ENCODE measurements around the gene PSEN1. TPM values are rescaled to one million over a fixed set of nuclear protein-coding genes. Genes with fewer than 3 reads are reported as not detected.

Gene PSEN1
- total RNA-seq, 4 donors from 2014 or later, result 39.6 to 77.6 (median 47.4) TPM

DNA sequence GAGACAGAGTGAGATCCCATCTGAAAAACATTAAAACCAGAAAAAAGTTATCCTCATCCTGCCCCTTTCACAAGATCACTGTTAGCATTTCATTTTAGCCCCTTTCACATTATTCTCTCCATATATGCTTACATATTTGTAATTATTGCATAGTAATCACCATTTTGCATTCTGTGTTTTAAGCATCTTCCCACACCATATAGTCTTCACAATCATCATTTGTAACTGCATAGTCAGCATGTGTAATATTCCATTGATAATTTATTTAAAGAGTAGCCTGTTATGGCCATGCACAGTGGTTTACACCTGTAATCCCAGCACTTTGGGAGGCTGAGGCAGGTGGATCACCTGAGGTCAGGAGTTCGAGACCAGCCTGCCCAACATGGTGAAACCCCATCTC, 112.8 kb downstream of the PSEN1 start:
- H3K4me3 ChIP-seq, result no peak overlapping the region
- peaks cover 0 to 32% (median 11%) of the 10 kb centered on the region in 4 donors for H3K4me1 ChIP-seq
- no peak for DNase-seq (ENCODE audit: low spot score in 2 of 2)
- whole genome bisulfite sequencing, 2 donors, result 94 to 100% methylated on average over 1 of the region's 1 CpG
- TF ChIP-seq POLR2A (IDR thresholded peaks at IDR 0.05) (no peak), EP300 (IDR thresholded peaks at IDR 0.05) (no peak)
- TF ChIP-seq, protein P1, sequence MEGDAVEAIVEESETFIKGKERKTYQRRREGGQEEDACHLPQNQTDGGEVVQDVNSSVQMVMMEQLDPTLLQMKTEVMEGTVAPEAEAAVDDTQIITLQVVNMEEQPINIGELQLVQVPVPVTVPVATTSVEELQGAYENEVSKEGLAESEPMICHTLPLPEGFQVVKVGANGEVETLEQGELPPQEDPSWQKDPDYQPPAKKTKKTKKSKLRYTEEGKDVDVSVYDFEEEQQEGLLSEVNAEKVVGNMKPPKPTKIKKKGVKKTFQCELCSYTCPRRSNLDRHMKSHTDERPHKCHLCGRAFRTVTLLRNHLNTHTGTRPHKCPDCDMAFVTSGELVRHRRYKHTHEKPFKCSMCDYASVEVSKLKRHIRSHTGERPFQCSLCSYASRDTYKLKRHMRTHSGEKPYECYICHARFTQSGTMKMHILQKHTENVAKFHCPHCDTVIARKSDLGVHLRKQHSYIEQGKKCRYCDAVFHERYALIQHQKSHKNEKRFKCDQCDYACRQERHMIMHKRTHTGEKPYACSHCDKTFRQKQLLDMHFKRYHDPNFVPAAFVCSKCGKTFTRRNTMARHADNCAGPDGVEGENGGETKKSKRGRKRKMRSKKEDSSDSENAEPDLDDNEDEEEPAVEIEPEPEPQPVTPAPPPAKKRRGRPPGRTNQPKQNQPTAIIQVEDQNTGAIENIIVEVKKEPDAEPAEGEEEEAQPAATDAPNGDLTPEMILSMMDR (IDR thresholded peaks at IDR 0.05), result no peak
- no peak overlapping the region for H3K27ac ChIP-seq
- H3K27me3 ChIP-seq, result no peaks in the 10 kb centered on the region
- H3K36me3 ChIP-seq, result peaks cover 0 to 45% (median 0%) of the 10 kb centered on the region in 3 donors
- no peaks in the 10 kb centered on the region for H3K9me3 ChIP-seq

- WGBS, 2 donors, result 88 to 89% methylated on average over 11 to 13 of the region's 13 CpGs
- Histone ChIP-seq H3K4me1 (peaks cover 0 to 25% (median 8%) of the 10 kb centered on the region in 4 donors), H3K9me3 (no peaks in the 10 kb centered on the region), H3K27me3 (no peaks in the 10 kb centered on the region), H3K36me3 (peaks cover 0 to 52% (median 0%) of the 10 kb centered on the region in 3 donors), H3K4me3 (no peak overlapping the region), H3K27ac (no peak overlapping the region)
- TF ChIP-seq, protein P1 (IDR thresholded peaks at IDR 0.05), result no peak
- no peak for TF ChIP-seq POLR2A (IDR thresholded peaks at IDR 0.05)
- no peak for TF ChIP-seq EP300 (IDR thresholded peaks at IDR 0.05)
- no peak for DNase-seq (ENCODE audit: low spot score in 2 of 2)
Measured at GRCh38 chr14:73249564-73250316, 113.4 kb downstream of the PSEN1 start.

DNA sequence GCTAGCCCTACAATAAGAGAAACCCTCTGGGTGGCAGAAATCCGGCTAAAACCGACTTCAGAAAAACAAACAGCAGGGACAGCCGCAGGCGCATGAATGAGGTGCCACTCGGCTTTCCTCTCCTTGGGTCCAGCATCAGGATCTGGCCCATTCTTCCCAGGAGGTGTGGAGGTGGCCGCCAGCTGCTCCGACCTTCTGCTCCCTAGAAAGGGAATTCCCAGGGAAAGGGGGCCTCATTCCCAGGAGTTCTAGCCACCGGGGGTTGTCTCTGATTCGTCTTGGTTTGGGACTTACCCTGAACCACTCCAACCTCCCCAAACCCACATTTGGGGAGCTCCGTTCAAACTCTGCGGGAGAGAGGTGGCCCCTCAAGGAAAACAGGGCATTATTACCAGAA, 114.0 kb downstream of the PSEN1 start:
- H3K4me3 ChIP-seq, result no peak overlapping the region
- TF ChIP-seq EP300 (IDR thresholded peaks at IDR 0.05), result no peak
- no peak for TF ChIP-seq POLR2A (IDR thresholded peaks at IDR 0.05)
- TF ChIP-seq, protein P1 (IDR thresholded peaks at IDR 0.05), result no peak
- no peak for DNase-seq (ENCODE audit: low spot score in 2 of 2)
- H3K4me1 ChIP-seq, result peaks cover 0 to 20% (median 6%) of the 10 kb centered on the region in 4 donors
- H3K36me3 ChIP-seq, result peaks cover 0 to 57% (median 0%) of the 10 kb centered on the region in 3 donors
- no peaks in the 10 kb centered on the region for H3K27me3 ChIP-seq
- H3K9me3 ChIP-seq, result no peaks in the 10 kb centered on the region
- 85 to 93% methylated on average over 10 to 11 of the region's 11 CpGs for WGBS, 2 donors
- no peak overlapping the region for H3K27ac ChIP-seq

DNA sequence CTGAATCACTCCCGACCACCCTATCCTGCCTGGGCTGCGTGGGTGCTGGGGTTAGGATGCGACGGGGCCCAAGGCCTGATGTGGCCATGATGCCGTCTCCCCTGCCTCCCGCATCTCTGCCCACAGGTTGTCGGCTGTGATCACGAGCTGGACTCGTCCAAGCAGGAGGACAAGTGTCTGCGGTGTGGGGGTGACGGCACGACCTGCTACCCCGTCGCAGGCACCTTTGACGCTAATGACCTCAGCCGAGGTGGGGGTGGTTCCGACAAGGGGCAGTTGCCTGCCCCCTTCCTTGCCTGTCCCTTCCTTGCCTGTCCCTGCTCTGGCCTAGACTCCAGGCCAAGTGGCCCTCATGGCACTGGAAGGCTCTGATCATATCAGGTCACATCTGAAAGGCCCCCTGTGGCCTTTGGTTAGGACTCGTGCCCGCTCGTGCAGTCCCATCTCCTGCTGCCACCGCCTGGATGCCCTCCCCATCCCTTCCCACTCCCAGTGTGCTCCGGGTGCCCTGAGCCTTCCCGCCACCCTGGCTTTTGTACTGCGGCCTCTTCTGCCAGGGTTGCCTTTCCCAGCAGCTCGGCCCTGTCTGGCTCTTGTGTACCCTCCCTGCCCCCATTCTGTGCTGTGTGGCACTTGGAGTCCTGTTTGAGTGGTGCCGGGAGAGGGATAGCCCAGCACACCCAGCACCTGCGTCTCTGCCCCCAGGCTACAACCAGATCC, 114.6 kb downstream of the PSEN1 start:
- TF ChIP-seq EP300 (IDR thresholded peaks at IDR 0.05) (no peak), POLR2A (IDR thresholded peaks at IDR 0.05) (no peak)
- TF ChIP-seq, protein P1 (IDR thresholded peaks at IDR 0.05), result no peak
- H3K27me3 ChIP-seq, result no peaks in the 10 kb centered on the region
- H3K4me1 ChIP-seq, result peaks cover 0 to 13% (median 3%) of the 10 kb centered on the region in 4 donors
- WGBS, 2 donors, result 88 to 91% methylated on average over 26 to 27 of the region's 27 CpGs
- no peak for DNase-seq (ENCODE audit: low spot score in 2 of 2)
- no peak overlapping the region for H3K27ac ChIP-seq
- peaks cover 0 to 64% (median 0%) of the 10 kb centered on the region in 3 donors for H3K36me3 ChIP-seq
- H3K9me3 ChIP-seq, result no peaks in the 10 kb centered on the region
- no peak overlapping the region for H3K4me3 ChIP-seq

Data from tibial nerve (tissue), 4 donors.